ENCODE data around the gene C3AR1. TPM values are rescaled to one million over a fixed set of nuclear protein-coding genes. Genes with fewer than 3 reads are reported as not detected.

C3AR1 gene
- total RNA-seq, 2 donors from 2014 or later, result 1.5 to 3.4 TPM

- 92% methylated on average over 7 of the region's 7 CpGs for WGBS
- Histone ChIP-seq H3K27ac (no peak overlapping the region), H3K4me3 (no peak overlapping the region), H3K36me3 (peaks cover 18 to 20% of the 10 kb centered on the region in 2 donors), H3K4me1 (replicated peaks) (no peaks in the 10 kb centered on the region), H3K27me3 (replicated peaks; ENCODE audit: insufficient read depth) (no peaks in the 10 kb centered on the region), H3K9me3 (no peaks in the 10 kb centered on the region)
- no peak for TF ChIP-seq POLR2AphosphoS5 (IDR thresholded peaks at IDR 0.05)
- TF ChIP-seq, protein P1, sequence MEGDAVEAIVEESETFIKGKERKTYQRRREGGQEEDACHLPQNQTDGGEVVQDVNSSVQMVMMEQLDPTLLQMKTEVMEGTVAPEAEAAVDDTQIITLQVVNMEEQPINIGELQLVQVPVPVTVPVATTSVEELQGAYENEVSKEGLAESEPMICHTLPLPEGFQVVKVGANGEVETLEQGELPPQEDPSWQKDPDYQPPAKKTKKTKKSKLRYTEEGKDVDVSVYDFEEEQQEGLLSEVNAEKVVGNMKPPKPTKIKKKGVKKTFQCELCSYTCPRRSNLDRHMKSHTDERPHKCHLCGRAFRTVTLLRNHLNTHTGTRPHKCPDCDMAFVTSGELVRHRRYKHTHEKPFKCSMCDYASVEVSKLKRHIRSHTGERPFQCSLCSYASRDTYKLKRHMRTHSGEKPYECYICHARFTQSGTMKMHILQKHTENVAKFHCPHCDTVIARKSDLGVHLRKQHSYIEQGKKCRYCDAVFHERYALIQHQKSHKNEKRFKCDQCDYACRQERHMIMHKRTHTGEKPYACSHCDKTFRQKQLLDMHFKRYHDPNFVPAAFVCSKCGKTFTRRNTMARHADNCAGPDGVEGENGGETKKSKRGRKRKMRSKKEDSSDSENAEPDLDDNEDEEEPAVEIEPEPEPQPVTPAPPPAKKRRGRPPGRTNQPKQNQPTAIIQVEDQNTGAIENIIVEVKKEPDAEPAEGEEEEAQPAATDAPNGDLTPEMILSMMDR (IDR thresholded peaks at IDR 0.05), result no peak
- no peak for TF ChIP-seq POLR2A (IDR thresholded peaks at IDR 0.05)
- no peak for DNase-seq (ENCODE audit: low spot score)
- intact Hi-C loops (cut with DNase I), result no loop called here
Observed at GRCh38 chr12:8052679-8053078, 13.5 kb downstream of the C3AR1 start.

GRCh38 chr12:8050600-8051250 lies 15.4 kb downstream of the C3AR1 start:
- Histone ChIP-seq H3K36me3 (peaks cover 20% of the 10 kb centered on the region in 2 donors), H3K27me3 (replicated peaks; ENCODE audit: insufficient read depth) (no peaks in the 10 kb centered on the region), H3K4me3 (no peak overlapping the region), H3K4me1 (replicated peaks) (no peaks in the 10 kb centered on the region), H3K27ac (no peak overlapping the region), H3K9me3 (no peaks in the 10 kb centered on the region)
- TF ChIP-seq POLR2AphosphoS5 (IDR thresholded peaks at IDR 0.05), result no peak
- TF ChIP-seq, protein P1 (IDR thresholded peaks at IDR 0.05), result no peak
- no peak for TF ChIP-seq POLR2A (IDR thresholded peaks at IDR 0.05)
- intact Hi-C loops (cut with DNase I), result no loop called here
- no peak for DNase-seq (ENCODE audit: low spot score)
- WGBS, result 82% methylated on average over 7 of the region's 7 CpGs

DNA sequence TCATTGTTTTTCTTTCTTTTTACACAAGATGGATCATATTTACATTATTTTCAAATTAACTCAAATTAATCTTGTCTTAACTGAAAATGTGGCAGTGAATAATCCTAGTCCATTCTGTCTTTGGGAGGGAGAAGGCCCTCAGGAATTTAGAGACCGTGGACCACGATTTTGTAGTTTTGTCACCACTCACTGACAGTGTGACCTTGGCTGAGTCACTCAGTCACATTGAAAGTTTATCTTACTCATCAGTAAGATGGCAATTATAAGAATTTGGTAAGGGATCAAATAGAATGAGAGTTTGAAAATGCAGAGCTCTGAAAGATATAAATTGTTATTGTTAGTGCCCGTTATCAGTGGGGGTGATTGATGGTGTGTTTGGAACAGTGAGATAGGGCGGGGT lies 17.3 kb downstream of the C3AR1 start:
- Histone ChIP-seq H3K4me1 (replicated peaks) (no peaks in the 10 kb centered on the region), H3K27me3 (replicated peaks; ENCODE audit: insufficient read depth) (no peaks in the 10 kb centered on the region), H3K36me3 (peaks cover 20 to 24% of the 10 kb centered on the region in 2 donors), H3K9me3 (no peaks in the 10 kb centered on the region), H3K27ac (no peak overlapping the region), H3K4me3 (no peak overlapping the region)
- intact Hi-C loops (cut with DNase I), result loop anchor here (5.0 kb wide), 1 partner anchor 33 kb away; the partner anchor contains the start of gene NECAP1
- 89% methylated on average over 4 of the region's 4 CpGs for WGBS
- TF ChIP-seq, protein P1 (IDR thresholded peaks at IDR 0.05), result no peak
- TF ChIP-seq POLR2A (IDR thresholded peaks at IDR 0.05), result no peak
- no peak for TF ChIP-seq POLR2AphosphoS5 (IDR thresholded peaks at IDR 0.05)
- DNase-seq (ENCODE audit: low spot score), result no peak

- Histone ChIP-seq H3K4me3 (no peak overlapping the region), H3K36me3 (peaks cover 16 to 25% of the 10 kb centered on the region in 2 donors), H3K27me3 (replicated peaks; ENCODE audit: insufficient read depth) (no peaks in the 10 kb centered on the region), H3K27ac (no peak overlapping the region), H3K9me3 (no peaks in the 10 kb centered on the region), H3K4me1 (replicated peaks) (no peaks in the 10 kb centered on the region)
- 91% methylated on average over 5 of the region's 5 CpGs for WGBS
- intact Hi-C loops (cut with DNase I), result loop anchor here (5.0 kb wide), 1 partner anchor 34 kb away; the partner anchor contains the start of gene NECAP1
- DNase-seq (ENCODE audit: low spot score), result no peak
- TF ChIP-seq POLR2A (IDR thresholded peaks at IDR 0.05) (no peak), POLR2AphosphoS5 (IDR thresholded peaks at IDR 0.05) (no peak)
- TF ChIP-seq, protein P1 (IDR thresholded peaks at IDR 0.05), result no peak
Observed at GRCh38 chr12:8047842-8048241, 18.3 kb downstream of the C3AR1 start.
